IMR-90 (cell line): ENCODE measurements around the gene FAM168A.

Experiments
- CEBPB ChIP-seq: IDR thresholded peaks from 2 replicates; pipeline ENCODE4 v1.6.1; 2012; ENCODE audit warnings: low read depth, low read length, improper control_type of control experiment
- POLR2A ChIP-seq: IDR thresholded peaks from 2 replicates; pipeline ENCODE4 v1.6.1; 2012; ENCODE audit warnings: mild to moderate bottlenecking, low read depth, low read length
- RAD21 ChIP-seq: IDR thresholded peaks from 2 replicates; pipeline ENCODE4 v1.6.1; 2012; ENCODE audit warnings: low read length, improper control_type of control experiment
- SMC3 ChIP-seq: fragments of 150-350 bp; IDR thresholded peaks from 2 replicates; pipeline ENCODE4 v1.6.1; 2016; ENCODE audit warnings: low read depth, mild to moderate bottlenecking, antibody characterized with exemption, low read length, moderate library complexity
- TF ChIP-seq, protein P1 (sequence below): conservative IDR thresholded peaks from 2 replicates; pipeline ENCODE4 v1.5.1; 2012; ENCODE audit warnings: mild to moderate bottlenecking, low read depth, low read length, improper control_type of control experiment
- TF ChIP-seq, protein P2 (sequence below): fragments of 150-350 bp; IDR thresholded peaks from 2 replicates; pipeline ENCODE4 v1.6.1; 2017; ENCODE audit warnings: mild to moderate bottlenecking, antibody characterized with exemption, low read length, low read depth

DNA sequence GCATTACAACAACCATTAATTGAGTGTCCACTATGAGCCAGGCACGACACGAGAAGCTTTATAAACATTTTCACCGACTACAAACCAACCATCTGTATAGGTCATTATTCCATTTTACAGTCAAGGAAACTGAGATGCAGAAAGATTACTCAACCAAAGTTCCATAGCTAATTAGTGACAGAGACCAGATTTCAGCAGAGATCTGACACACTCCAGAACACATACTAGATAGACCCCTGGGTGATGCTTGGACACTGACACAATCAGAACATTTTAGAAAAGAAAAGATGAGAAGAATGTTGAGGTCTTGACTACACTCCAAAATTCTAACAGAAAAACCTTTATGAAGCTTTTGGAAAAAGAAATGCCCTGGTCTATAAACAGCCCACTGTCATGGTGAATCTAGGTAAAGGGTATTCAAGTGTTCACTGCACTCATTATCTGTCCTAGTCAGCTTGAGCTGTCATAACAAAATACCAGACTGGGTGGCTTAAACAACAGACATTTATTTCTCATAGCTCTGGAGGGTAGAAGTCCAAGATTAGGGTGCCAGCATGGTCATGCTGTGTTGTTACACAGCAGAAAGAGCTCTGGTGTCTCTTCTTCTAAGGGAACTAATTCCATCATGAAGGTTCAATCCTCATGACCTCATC lies 132.8 kb downstream of the FAM168A start:
- TF ChIP-seq, protein P1, sequence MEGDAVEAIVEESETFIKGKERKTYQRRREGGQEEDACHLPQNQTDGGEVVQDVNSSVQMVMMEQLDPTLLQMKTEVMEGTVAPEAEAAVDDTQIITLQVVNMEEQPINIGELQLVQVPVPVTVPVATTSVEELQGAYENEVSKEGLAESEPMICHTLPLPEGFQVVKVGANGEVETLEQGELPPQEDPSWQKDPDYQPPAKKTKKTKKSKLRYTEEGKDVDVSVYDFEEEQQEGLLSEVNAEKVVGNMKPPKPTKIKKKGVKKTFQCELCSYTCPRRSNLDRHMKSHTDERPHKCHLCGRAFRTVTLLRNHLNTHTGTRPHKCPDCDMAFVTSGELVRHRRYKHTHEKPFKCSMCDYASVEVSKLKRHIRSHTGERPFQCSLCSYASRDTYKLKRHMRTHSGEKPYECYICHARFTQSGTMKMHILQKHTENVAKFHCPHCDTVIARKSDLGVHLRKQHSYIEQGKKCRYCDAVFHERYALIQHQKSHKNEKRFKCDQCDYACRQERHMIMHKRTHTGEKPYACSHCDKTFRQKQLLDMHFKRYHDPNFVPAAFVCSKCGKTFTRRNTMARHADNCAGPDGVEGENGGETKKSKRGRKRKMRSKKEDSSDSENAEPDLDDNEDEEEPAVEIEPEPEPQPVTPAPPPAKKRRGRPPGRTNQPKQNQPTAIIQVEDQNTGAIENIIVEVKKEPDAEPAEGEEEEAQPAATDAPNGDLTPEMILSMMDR: no peak
- TF ChIP-seq POLR2A: no peak
- TF ChIP-seq CEBPB: no peak
- no peak for TF ChIP-seq RAD21
- TF ChIP-seq, protein P2, sequence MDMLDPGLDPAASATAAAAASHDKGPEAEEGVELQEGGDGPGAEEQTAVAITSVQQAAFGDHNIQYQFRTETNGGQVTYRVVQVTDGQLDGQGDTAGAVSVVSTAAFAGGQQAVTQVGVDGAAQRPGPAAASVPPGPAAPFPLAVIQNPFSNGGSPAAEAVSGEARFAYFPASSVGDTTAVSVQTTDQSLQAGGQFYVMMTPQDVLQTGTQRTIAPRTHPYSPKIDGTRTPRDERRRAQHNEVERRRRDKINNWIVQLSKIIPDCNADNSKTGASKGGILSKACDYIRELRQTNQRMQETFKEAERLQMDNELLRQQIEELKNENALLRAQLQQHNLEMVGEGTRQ: no peak
- TF ChIP-seq SMC3: no peak
